Activated CD4-positive, alpha-beta T cell treated with anti-CD3 and anti-CD28 coated beads, Interleukin-2, amount 50 U/mL, for 16 hours (primary cell): ENCODE measurements around the gene GRB2.
"Not testable (repeated sequence)": the region's sequence is repeated elsewhere in the genome, so short reads cannot be mapped to it uniquely, and the experiment has no call there.

Source experiments
- DNase-seq: peaks from one replicate; pipeline ENCODE4 v3.0.0-alpha.2; 2020

Gene GRB2

DNA sequence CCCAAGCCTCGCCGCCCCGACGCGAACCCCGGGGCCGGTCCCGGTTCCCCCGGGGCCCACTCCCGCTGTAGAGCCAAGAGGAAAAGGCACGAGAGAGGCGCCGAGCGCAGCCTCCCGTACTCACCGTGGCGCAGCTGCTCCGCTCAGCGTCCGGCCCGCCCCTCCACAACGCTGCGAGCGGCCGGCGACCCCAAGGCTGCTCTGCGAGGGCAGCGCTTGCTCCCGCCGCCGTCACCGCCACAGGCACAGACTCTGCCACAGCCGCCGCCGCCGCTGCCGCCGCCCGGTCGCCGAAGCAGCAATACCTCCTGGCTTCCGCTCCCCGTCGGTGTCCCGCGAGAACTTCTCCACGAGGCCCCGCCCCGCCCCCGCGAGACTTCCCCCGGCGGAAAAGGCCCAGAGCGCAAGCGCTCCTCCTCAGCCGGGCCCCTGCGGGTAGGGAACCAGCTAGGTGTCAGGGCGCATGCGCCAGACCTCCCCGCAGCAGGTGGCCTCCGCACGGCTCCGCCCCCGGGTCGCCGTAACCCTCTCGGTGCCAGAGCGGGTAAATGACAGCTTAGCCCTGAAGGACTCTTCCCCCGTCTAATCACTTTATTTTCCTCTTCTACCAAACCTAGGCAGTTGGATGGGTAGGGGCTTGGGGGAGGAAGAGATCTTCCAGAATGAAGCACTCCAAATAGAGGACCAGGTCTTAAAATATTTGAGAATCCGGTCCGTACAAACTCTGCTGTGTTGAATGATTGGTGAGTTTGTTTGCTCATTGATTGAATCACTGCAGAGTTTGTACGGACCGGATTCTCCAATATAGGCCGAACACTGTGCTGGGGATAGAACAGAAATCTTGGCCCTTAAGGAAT is at the start of gene GRB2:
TSS of gene GRB2 (minus strand) at position 314 of the 857 bp plus-strand sequence. CDS start 12,050 bp downstream, outside the sequence.
- peak; percentile 100 for DNase-seq

DNA sequence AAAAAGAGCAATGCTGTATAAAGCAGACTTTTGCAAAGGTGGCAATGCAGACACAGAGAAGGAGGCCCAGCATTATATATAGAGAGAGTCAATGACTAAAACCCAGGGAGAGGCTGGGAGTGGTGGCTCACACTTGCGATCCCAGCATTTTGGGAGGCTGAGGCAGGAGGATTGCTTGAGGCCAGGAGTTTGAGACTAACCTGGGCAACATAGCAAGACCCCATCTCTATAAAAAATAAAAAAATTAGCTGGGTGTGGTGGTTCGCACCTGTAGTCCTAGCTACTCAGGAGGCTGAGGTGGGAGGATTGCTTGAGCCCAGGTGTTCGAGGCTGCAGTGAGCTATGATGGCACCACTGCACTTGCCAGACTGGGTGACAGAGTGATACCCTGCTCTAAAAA is 49.2 kb upstream of the GRB2 start:
- DNase-seq: not testable (repeated sequence)

DNA sequence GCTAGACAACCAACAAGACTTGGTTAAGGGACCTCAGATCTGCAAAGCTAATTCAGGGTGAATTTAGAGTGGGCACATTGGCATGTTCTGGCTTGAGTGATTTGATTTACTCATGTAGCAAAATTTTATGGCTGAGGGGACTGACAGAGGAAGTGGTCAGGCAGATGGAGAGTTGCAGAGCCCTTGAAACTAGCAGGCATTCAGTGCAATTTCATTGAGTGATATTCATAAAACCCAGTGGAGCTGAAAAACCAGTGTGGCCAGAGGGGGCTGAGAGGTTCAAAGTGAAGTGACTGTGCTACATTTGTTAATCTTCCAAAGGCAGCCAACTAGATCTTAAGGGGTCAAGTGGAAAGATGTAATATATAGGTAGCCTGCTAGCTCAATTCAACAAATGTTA is 48.7 kb upstream of the GRB2 start:
- no peak for DNase-seq

DNA sequence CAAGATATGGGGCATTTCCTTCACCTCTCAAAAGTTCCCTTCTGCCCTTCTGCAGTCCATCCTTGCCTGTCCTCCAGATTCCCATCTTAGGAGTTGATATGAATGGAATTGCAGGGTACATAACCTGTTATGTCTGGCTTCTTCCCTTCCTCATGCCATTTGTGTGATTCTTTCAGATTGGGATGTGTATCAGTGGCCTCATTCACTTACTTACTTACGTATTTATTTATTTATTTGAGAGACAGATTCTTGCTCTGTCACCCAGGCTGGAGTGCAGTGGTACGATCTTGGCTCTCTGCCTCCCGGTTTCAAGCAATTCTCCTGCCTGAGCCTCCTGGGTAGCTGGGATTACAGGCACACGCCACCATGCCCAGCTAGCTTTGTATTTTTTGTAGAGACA is 44.8 kb upstream of the GRB2 start:
- no peak for DNase-seq

DNA sequence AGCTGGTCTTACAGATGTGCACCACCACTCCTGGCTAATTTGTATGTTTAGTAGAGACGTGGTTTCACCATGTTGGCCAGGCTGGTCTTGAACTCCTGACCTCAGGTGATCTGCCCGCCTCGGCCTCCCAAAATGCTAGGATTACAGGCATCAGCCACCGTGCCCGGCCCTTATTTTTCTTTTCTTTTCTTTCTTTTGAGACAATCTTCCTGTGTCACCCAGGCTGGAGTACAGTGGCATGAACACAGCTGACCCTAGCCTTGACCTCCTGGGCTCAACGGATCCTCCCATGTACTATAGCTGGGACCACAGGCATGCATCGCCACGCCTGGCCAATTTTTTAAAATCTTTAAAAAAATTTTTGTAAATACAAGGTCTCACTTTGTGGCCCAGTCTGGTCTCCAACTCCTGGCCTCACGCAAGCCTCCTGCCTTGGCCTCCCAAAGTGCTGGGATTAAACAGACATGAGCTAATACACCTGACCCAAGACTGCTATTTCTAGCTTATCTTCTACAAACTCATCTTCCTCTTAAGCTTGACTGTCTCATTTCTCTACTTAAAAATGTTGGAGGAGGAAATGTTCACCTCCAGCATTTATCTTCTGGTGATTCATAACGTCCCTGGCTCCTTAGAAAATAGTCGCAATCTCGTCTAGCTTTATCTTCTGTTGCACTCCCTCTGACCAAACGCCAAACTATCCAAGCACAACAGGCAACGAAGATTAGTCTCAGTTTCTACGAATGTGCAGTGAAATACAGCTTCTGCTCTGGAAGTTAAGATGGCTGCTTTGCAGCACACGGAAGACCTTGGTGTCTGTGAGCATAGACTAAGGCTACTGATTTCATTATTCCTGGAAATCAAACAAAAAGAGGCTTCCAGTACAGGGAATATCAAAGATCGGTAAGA is 42.7 kb upstream of the GRB2 start:
- DNase-seq: no peak

DNA sequence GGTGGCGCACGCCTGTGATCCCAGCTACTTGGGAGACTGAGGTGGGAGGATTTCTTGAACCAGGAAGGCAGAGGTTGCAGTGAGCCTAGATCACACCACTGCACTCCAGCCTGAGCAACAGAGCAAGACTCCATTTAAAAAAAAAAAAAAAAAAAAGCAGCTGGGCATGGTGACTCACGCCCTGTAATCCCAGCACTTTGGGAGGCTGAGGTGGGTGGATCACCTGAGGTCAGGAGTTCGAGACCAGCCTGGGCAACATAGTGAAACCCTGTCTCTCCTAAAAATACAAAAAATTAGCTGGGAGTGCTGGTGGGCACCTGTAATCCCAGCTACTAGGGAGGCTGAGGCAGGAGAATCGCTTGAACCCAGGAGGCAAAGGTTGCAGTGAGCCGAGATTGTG is 40.4 kb upstream of the GRB2 start:
- not testable (repeated sequence) for DNase-seq

DNA sequence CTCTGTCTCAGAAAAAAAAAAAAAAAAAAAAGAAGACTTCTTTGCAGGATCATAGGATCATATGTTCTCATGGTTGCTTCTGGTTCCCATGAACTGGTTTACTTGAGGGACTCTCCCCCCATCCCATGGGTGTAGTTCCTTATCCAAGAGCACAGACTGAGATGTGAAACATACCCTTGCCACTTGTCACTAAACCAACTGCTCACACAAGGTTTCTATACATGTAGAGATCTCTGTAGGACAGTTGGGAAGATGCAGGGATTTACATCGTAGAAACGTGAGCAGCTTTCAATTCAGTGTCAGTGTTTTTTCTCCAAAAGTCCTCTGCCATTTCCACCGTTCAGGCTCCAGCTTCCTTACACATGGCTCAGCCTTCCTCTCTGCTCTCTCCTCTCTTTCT is 39.8 kb upstream of the GRB2 start:
- no peak for DNase-seq

DNA sequence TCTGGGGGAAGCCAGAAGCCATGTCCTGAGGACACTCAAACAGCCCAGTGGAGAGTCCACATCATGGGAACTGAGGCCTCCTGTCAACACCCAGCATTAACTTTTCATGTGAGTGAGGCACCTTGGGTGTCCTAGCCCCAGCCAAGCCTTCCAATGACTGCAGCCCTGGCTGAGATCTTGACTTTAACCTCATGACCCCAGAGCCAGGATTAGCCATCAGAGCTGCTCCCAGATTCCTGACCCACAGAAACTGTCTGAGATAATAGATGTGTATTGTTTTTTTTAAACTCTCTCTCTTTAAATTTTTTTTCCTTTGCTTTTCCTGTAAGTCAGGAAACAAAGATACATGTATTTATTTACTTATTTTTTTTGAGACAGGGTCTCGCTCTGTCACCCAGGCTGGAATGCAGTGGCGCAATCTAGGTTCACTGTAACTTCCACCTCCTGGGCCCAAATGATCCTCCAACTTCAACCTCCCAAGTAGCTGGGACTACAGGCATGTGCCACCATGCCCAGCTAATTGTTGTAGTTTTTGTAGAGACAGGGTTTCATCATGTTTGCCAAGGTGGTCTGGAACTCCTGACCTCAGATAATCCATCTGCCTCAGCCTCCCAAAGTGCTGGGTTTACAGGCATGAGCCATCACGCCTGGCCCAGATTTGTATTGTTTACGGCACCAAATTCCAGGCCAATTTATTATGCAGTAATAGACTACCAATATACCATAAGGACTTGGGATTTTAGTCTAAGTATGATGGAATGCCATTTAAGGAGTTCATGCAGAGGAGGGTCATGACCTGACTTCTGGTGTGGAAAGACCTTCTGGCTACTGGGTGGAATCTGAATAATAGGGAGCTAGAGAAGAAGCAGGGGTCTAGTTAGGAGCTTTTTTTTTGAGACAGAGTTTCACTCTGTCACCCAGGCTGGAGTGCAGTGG is 37.0 kb upstream of the GRB2 start:
- DNase-seq: no peak

DNA sequence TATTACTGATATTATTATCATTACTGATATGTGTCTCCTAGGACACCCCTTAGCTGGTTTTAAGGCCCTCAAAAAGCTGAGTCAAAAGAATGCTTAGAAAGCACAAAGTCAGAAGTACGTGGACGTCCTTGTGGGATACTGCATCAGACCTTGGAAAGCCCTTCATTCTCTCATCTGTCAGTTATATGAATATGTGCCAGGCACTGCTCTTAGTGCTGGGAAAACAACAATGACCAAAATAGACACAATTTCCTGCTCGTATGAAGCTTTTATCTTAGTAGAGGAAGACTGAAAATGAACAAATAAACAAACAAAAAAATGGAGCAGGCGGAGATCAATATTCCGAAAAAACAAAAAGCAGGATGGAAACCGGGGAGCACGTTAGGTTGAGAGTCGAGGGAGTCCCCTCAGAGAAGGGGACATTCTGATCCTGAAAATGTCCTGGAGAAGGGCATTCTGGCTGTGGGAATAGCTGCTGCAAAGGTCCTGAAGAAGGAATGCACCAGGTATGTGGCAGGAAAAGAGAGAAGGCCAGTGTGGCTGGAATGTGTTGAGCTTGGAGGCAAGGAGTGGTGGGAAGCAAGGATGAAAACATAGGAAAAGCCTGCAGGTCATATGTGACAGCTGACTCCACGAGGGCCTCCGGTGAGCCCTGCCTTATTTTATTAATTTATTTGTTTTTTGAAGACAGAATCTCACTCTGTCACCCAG is 35.4 kb upstream of the GRB2 start:
- DNase-seq: no peak

DNA sequence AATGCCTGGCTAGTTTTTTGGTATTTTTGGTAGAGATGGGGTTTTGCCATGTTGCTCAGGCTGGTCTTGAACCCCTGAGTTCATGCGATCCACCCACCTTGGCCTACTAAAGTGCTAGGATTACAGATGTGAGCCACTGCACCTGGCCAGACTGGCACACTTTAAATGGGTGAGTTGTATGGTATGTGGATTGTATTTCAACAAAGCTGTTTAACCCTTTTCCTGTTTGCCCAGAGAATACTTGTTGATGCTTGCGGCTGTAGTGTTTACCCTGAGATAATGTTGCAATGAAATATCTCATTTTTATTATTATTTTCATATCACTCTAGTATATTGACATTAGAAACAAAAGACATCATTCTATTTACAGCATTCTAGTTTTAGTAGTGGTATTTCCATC is 33.8 kb upstream of the GRB2 start:
- no peak for DNase-seq

DNA sequence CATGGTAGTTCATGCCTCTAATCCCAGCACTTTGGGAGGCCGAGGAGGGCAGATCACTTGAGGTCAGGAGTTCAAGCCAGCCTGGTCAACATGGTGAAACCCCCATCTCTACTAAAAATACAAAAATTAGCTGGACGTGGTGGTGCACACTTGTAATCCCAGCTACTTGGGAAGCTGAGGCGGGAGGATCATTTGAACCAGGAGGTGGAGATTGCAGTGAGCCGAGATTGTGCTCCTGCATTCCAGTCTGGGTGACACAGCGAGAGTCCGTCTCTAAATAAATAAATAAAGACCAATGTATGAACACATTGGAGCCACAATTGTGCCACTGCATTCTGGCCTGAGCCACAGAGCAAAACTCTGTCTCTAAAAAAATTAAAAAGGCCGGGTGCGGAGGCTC is 31.9 kb upstream of the GRB2 start:
- not testable (repeated sequence) for DNase-seq

DNA sequence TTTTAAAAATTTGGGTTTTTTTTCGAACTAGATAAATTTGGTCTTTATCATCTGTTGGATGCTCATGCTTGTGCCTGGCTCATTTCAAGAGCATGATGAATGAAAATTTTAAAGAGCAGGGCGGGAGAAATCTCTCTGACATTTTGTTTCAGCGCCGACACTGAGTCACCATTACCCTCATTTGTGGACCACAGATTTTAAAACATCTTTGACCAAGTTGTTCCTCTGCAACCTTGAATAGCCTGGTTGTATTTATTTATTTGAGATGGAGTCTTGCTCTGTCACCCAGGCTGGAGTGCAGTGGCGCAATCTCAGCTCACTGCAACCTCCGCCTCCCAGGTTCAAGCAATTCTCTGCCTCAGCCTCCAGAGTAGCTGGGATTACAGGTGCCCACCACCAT is 29.0 kb upstream of the GRB2 start:
- DNase-seq: not testable (repeated sequence)

DNA sequence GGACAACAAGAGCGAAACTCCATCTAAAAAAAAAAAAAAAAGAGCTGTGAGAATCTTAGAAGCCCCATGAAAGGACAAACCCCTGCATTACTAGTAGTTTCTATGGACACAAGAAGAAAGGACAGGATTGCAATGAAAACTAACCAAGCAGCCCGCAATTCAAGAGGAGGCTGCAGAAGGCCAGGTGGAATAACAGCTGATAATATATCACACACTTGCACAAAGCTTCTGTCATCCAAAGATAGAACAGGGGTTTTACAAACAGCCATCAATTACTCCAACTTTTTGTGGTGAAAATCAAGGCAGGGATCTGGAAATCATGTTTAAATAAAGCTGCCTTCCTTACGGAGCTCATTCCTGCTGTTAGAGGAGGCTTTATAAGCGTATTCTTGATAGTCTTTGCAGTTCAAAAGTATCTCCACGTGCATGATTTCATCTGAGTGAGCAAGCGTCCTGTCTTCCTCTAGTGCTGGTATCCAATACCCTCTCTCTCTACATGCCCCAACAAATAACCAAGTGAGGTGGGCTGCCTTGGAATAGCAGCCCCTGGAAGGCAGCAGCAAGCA is 27.8 kb upstream of the GRB2 start:
- DNase-seq: no peak

DNA sequence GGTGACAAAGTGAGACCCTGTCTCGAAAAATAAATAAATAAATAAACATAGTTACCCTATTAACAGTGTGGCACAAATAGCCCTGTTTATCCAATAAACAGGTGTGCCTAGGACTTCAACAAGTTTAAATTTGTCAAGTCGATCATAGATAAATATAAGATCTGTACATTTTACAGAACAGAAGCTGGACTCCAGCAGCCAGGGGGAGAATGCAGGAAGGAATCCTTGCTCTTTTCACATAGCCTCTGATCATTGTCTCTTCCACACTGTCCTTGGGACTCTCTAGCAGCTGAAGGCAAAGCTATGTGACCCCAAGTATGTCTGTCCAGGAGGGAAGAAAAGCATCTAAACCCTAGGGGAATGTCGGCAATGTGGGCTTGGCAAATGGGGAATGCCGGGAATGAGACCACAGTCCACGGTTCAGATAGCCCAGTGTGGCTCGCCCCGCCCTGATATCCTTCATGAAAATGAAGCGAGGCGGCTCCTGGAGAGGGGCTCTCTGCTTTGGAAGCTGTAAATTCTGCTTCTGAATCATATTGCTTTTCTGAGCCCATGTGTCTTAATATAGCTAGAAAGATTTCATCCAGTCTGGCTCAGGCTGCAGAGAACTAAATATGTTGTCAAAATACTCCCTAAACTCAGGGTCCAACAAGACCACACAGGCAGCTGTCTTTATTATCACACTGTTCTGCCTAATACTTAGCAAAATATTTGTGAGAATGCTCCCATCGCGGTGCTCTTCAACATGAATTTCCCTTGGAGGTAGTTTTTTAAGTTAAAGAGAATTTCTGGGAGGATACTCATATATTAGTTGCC is 24.9 kb upstream of the GRB2 start:
- DNase-seq: no peak

DNA sequence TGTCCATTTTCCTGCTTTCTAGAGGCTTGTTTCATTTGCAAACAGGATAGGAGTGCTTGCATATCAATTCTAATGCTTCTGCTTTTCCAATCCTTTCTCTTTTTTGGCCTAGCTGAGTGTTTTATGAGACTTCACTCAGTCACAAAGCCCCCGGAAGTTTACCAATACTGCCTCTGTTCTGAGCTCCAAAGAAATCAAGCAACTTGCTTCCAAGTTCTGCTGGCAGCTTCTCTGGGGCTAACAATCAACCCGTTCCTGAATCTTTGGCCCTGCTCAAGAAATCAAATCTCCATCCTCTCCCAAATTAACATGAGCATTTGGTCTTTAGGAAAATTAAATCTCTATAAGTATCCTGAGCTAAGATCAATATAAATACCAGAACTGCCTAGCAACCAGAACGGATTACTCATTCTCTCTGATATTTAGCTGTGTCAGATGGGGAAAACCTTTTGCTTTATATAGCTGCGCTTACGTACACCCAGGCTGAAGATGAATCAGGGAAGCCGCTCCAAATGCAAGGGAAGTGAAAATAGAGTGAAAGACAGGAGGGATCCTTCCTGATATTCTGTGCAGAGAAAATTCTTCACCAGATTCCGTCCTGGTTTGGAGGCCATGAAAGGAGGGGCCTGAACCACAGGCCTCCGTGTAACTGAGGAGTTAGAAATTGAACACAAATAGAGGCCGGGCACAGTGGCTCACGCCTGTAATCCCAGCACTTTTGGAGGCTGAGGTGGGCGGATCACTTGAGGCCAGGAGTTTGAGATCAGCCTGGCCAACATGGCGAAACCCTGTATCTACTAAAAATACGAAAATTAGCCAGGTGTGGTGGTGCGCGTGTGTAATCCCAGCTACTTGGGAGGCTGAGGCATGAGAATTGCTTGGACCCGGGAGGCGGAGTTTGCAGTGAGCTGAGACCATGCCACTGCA is 23.3 kb upstream of the GRB2 start:
- DNase-seq: no peak

DNA sequence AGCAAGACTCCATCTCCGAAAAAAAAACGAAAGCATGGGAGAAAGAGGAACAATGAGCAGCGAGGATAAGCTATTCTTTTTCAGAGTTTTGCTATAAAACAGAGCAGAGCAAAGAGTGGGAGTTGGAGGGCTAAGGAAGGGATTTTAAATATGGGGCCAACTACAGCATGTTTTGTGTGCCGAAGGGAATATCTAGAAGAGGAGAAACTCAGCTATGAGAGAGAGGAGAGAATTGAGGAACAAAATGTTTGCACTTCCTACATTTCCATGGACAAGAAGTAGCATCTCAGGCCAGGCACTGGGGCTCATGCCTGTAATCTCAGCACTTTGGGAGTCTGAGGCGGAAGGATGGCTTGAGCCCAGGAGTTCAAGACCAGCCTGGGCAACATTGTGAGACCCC is 13.1 kb upstream of the GRB2 start:
- DNase-seq: no peak

DNA sequence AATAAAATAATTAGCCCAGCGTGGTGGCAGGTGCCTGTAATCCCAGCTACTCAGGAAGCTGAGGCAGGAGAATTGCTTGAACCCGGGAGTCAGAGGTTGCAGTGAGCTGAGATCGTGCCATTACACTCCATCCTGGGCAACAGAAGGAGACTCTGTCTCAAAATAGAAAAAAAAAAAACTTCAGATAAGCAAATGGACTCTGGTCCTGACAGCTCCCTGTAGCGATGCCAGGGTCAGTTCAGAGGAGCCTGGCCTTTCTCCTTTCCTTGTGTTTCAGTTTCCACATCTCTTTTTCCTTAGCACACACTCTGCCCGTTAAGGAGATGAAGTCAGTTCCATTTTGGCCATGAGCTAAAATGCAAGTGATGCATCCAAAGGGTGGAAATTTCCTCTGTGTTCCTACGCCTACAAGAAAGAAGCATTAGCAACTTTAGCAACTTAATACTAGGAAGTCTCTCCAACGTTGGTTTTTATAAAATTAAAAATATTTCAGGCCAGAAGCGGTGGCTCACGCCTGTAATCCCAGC is 11.6 kb upstream of the GRB2 start:
- DNase-seq: no peak

DNA sequence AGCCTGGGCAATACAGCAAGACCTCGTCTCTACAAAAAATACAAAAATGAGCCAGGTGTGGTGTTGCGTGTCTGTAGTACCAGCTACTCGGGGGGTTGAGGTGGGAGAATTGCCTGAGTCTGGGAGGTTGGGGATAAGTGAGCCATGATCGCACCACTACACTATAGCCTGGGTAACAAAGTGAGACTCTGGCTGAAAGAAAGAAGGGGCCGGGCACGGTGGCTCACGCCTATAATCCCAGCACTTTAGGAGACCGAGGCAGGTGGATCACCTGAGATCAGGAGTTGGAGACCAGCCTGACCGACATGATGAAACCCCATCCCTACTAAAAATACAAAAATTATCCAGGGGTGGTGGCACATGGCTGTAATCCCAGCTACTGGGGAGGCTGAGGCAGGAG is 10.5 kb upstream of the GRB2 start:
- DNase-seq: no peak

DNA sequence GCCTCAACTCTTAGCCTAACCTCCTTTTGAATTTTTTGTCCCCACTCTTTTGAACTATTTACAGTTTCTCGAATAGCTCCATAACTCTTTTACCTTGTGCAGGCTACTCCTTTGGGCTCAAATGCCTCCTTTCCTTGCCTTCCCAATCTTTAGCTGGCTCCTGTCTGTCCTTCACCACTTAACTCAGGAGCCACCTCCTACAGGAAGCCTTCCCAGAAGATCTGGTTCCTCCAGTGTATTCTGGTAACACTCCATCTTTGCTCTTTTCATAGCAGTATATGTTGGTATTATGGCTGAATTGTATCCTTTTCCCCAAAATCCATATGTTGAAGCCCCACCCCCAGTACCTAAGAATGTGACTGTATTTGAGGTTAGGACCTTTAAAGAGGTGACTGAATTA is 9.0 kb upstream of the GRB2 start:
- DNase-seq: no peak
